Astrocyte (in vitro differentiated cells and primary cell): Measurements from ENCODE around the gene GNG2. TPM values are rescaled to one million over a fixed set of nuclear protein-coding genes. Genes with fewer than 3 reads are reported as not detected.

ENCODE experiments used
- DNase-seq: peaks from one replicate; pipeline ENCODE4 v3.0.0-alpha.2; 2010; ENCODE audit warnings: low read depth
- FAIRE-seq: peaks from 2 replicates; lab custom pipeline; 2011; peaks lifted over from hg19 to GRCh38; lab: Jason Lieb, UNC
- H2AFZ ChIP-seq: 2 replicates; pipeline ENCODE4 v1.6.0; 2012; ENCODE audit warnings: low read depth, low read length, inconsistent platforms
- H3K27ac ChIP-seq: 2 replicates; pipeline ENCODE4 v1.5.1; 2011; ENCODE audit warnings: low read depth, low read length, inconsistent platforms
- H3K27me3 ChIP-seq: 2 replicates; pipeline ENCODE4 v1.6.0; 2011; ENCODE audit warnings: low read length, inconsistent platforms; ENCODE audit not compliant: insufficient read depth
- H3K36me3 ChIP-seq: 2 replicates; pipeline ENCODE4 v1.5.1; 2011; ENCODE audit warnings: low read length, inconsistent platforms; ENCODE audit not compliant: insufficient read depth
- H3K4me1 ChIP-seq: 2 replicates; pipeline ENCODE4 v1.5.1; 2011; ENCODE audit warnings: low read length, inconsistent platforms; ENCODE audit not compliant: insufficient read depth
- H3K4me2 ChIP-seq: 2 replicates; pipeline ENCODE4 v1.6.0; 2012; ENCODE audit warnings: low read length, inconsistent platforms
- H3K4me3 ChIP-seq: 2 replicates; pipeline ENCODE4 v1.5.1; 2011; ENCODE audit warnings: low read depth, mild to moderate bottlenecking, low read length, inconsistent platforms; ENCODE audit not compliant: insufficient read depth
- H3K79me2 ChIP-seq: 2 replicates; pipeline ENCODE4 v1.6.0; 2012; ENCODE audit warnings: mild to moderate bottlenecking, low read length, inconsistent platforms; ENCODE audit not compliant: insufficient read depth
- H3K9ac ChIP-seq: 2 replicates; pipeline ENCODE4 v1.6.0; 2012; ENCODE audit warnings: mild to moderate bottlenecking, low read length, inconsistent platforms
- H3K9me3 ChIP-seq: 2 replicates; pipeline ENCODE4 v1.5.1; 2012; ENCODE audit warnings: low read depth, mild to moderate bottlenecking, low read length, inconsistent platforms; ENCODE audit not compliant: insufficient read depth
- H4K20me1 ChIP-seq: 2 replicates; pipeline ENCODE4 v1.6.0; 2012; ENCODE audit warnings: low read length, inconsistent platforms; ENCODE audit not compliant: insufficient read depth
- H3K27ac Mint-ChIP-seq: one replicate; pipeline ENCODE4 v1.8.0; 2021; ENCODE audit warnings: mild to moderate bottlenecking, mixed read lengths; ENCODE audit not compliant: unreplicated experiment
- H3K27me3 Mint-ChIP-seq: one replicate; pipeline ENCODE4 v1.8.0; 2021; ENCODE audit warnings: low read depth, mixed read lengths; ENCODE audit not compliant: unreplicated experiment
- H3K36me3 Mint-ChIP-seq: one replicate; pipeline ENCODE4 v1.8.0; 2021; ENCODE audit warnings: low read depth, mixed read lengths; ENCODE audit not compliant: unreplicated experiment
- H3K4me1 Mint-ChIP-seq: one replicate; pipeline ENCODE4 v1.8.0; 2021; ENCODE audit warnings: low read depth, mixed read lengths; ENCODE audit not compliant: unreplicated experiment
- H3K4me3 Mint-ChIP-seq: one replicate; pipeline ENCODE4 v1.8.0; 2021; ENCODE audit warnings: mild to moderate bottlenecking, moderate library complexity, mixed read lengths; ENCODE audit not compliant: unreplicated experiment
- H3K9me3 Mint-ChIP-seq: one replicate; pipeline ENCODE4 v1.8.0; 2021; ENCODE audit warnings: mild to moderate bottlenecking, mixed read lengths; ENCODE audit not compliant: unreplicated experiment
- CTCF ChIP-seq: IDR thresholded peaks from 2 replicates; pipeline ENCODE4 v1.5.1; 2011; ENCODE audit warnings: low read depth, mild to moderate bottlenecking, inconsistent platforms, low read length, moderate library complexity; ENCODE audit not compliant: insufficient read depth
- EZH2 ChIP-seq: IDR thresholded peaks from 2 replicates; pipeline ENCODE4 v1.6.1; 2012; ENCODE audit warnings: mild to moderate bottlenecking, low read length, inconsistent platforms; ENCODE audit not compliant: insufficient read depth
- total RNA-seq: library from RNA; stranded (reverse); gene quantifications from 2 replicates; pipeline ENCODE4 v1.2.1, GENCODE V29; 2021

GNG2 gene
- total RNA-seq, 1 donor from 2014 or later, result 7.3 TPM

GRCh38 chr14:51849097-51849496, 11.3 kb upstream of the GNG2 start:
- H3K79me2 ChIP-seq, result no peaks in the 10 kb centered on the region
- no peak overlapping the region for H3K4me3 ChIP-seq
- no peaks in the 10 kb centered on the region for H3K27me3 ChIP-seq
- FAIRE-seq (no peak), DNase-seq (peak; percentile 27)
- no peaks in the 10 kb centered on the region for H3K27me3 Mint-ChIP-seq
- H3K9me3 Mint-ChIP-seq, result peaks cover 5% of the 10 kb centered on the region
- H3K9ac ChIP-seq, result no peak overlapping the region
- H3K27ac ChIP-seq, result no peak overlapping the region
- H4K20me1 ChIP-seq, result no peaks in the 10 kb centered on the region
- no peaks in the 10 kb centered on the region for H3K36me3 Mint-ChIP-seq
- no peaks in the 10 kb centered on the region for H3K36me3 ChIP-seq
- peaks cover 9% of the 10 kb centered on the region for H3K4me1 ChIP-seq
- H2AFZ ChIP-seq, result no peak overlapping the region
- no peak overlapping the region for H3K27ac Mint-ChIP-seq
- H3K4me1 Mint-ChIP-seq, result peaks cover 11% of the 10 kb centered on the region
- TF ChIP-seq CTCF (no peak), EZH2 (no peak)
- H3K4me3 Mint-ChIP-seq, result no peak overlapping the region
- no peak overlapping the region for H3K4me2 ChIP-seq
- H3K9me3 ChIP-seq, result no peaks in the 10 kb centered on the region

GRCh38 chr14:51850651-51851050, 9.8 kb upstream of the GNG2 start:
- no peak overlapping the region for H3K4me3 ChIP-seq
- Mint-ChIP-seq H3K9me3 (peaks cover 10% of the 10 kb centered on the region), H3K4me1 (peaks cover 13% of the 10 kb centered on the region), H3K4me3 (no peak overlapping the region), H3K27me3 (peaks cover 4% of the 10 kb centered on the region), H3K27ac (no peak overlapping the region), H3K36me3 (peaks cover 3% of the 10 kb centered on the region)
- H3K27ac ChIP-seq, result no peak overlapping the region
- no peaks in the 10 kb centered on the region for H3K79me2 ChIP-seq
- TF ChIP-seq EZH2 (no peak), CTCF (no peak)
- H3K36me3 ChIP-seq, result no peaks in the 10 kb centered on the region
- no peaks in the 10 kb centered on the region for H3K9me3 ChIP-seq
- H3K4me2 ChIP-seq, result no peak overlapping the region
- H3K9ac ChIP-seq, result no peak overlapping the region
- no peaks in the 10 kb centered on the region for H4K20me1 ChIP-seq
- DNase-seq (no peak), FAIRE-seq (no peak)
- peaks cover 9% of the 10 kb centered on the region for H3K4me1 ChIP-seq
- no peaks in the 10 kb centered on the region for H3K27me3 ChIP-seq
- H2AFZ ChIP-seq, result no peak overlapping the region

GRCh38 chr14:51852541-51852940, 7.9 kb upstream of the GNG2 start:
- H3K4me1 Mint-ChIP-seq, result peaks cover 4% of the 10 kb centered on the region
- DNase-seq, result no peak
- FAIRE-seq, result peak; percentile 32

More at GRCh38 chr14:51852541-51852940, 7.9 kb upstream of the GNG2 start:
- H3K4me1 ChIP-seq, result no peaks in the 10 kb centered on the region
- no peaks in the 10 kb centered on the region for H3K9me3 ChIP-seq
- peaks cover 3% of the 10 kb centered on the region for H3K36me3 Mint-ChIP-seq
- no peak overlapping the region for H3K4me2 ChIP-seq
- H3K36me3 ChIP-seq, result no peaks in the 10 kb centered on the region
- H3K27me3 ChIP-seq, result no peaks in the 10 kb centered on the region
- no peak overlapping the region for H3K4me3 Mint-ChIP-seq
- H3K79me2 ChIP-seq, result no peaks in the 10 kb centered on the region
- no peak overlapping the region for H3K9ac ChIP-seq
- no peak overlapping the region for H3K27ac ChIP-seq
- H3K27me3 Mint-ChIP-seq, result peaks cover 4% of the 10 kb centered on the region
- no peak overlapping the region for H2AFZ ChIP-seq
- H3K9me3 Mint-ChIP-seq, result peaks cover 10% of the 10 kb centered on the region
- no peak overlapping the region for H3K27ac Mint-ChIP-seq
- H4K20me1 ChIP-seq, result no peaks in the 10 kb centered on the region
- TF ChIP-seq CTCF (no peak), EZH2 (no peak)
- no peak overlapping the region for H3K4me3 ChIP-seq
